Ecto neural progenitor cell (in vitro differentiated cells): Measurements from ENCODE around the gene EPN2.
A peak's percentile ranks its signal among the peaks of the same experiment; 100 is the strongest.

ENCODE experiments used
- DNase-seq: peaks from one replicate; pipeline ENCODE4 v3.0.0-alpha.2; 2018; ENCODE audit warnings: low spot score

The EPN2 gene

GRCh38 chr17:19311421-19312215 is 74.5 kb downstream of the EPN2 start:
- no peak for DNase-seq

GRCh38 chr17:19312406-19312805 is 75.2 kb downstream of the EPN2 start:
- no peak for DNase-seq

- no peak for DNase-seq
These were observed 76.0 kb downstream of the EPN2 start for GRCh38 chr17:19313066-19313745.

- no peak for DNase-seq
These were observed 76.8 kb downstream of the EPN2 start for GRCh38 chr17:19313746-19314651.

GRCh38 chr17:19315104-19315503 is 77.9 kb downstream of the EPN2 start:
- DNase-seq: no peak

GRCh38 chr17:19316761-19317358 is 79.7 kb downstream of the EPN2 start:
- no peak for DNase-seq

GRCh38 chr17:19317359-19318095 is 80.4 kb downstream of the EPN2 start:
- peak; percentile 91 for DNase-seq

- no peak for DNase-seq
These were observed 81.4 kb downstream of the EPN2 start for GRCh38 chr17:19318611-19319010.

- no peak for DNase-seq
These were observed 82.8 kb downstream of the EPN2 start for GRCh38 chr17:19319771-19320505.

GRCh38 chr17:19320876-19321275 is 83.7 kb downstream of the EPN2 start:
- no peak for DNase-seq

GRCh38 chr17:19321481-19322128 is 84.4 kb downstream of the EPN2 start:
- DNase-seq: peak; percentile 54

- DNase-seq: no peak
These were observed 85.0 kb downstream of the EPN2 start for GRCh38 chr17:19322129-19322505.

- DNase-seq: no peak
These were observed 85.7 kb downstream of the EPN2 start for GRCh38 chr17:19322861-19323260.

GRCh38 chr17:19325542-19325941 is 88.4 kb downstream of the EPN2 start:
- DNase-seq: no peak

GRCh38 chr17:19327031-19327783 is 90.0 kb downstream of the EPN2 start:
- DNase-seq: no peak

GRCh38 chr17:19328441-19329061 is 91.4 kb downstream of the EPN2 start:
- DNase-seq: no peak

GRCh38 chr17:19329136-19329535 is 92.0 kb downstream of the EPN2 start:
- DNase-seq: no peak

GRCh38 chr17:19329839-19330238 is 92.7 kb downstream of the EPN2 start:
- no peak for DNase-seq

- no peak for DNase-seq
These were observed 93.1 kb downstream of the EPN2 start for GRCh38 chr17:19330271-19330670.
